Muscle of leg (tissue), 11 donors: Measurements from ENCODE around the gene IFIT1. TPM values are rescaled to one million over a fixed set of nuclear protein-coding genes. Genes with fewer than 3 reads are reported as not detected.
"Not testable (repeated sequence)": the region's sequence is repeated elsewhere in the genome, so short reads cannot be mapped to it uniquely, and the experiment has no call there.

Source experiments
- DNase-seq: peaks from one replicate; pipeline ENCODE4 v3.0.0; 2013
- H3K27ac ChIP-seq: one replicate; pipeline ENCODE4 v1.5.1; 2013; ENCODE audit warnings: mild to moderate bottlenecking, low read length, control low read depth
- H3K27me3 ChIP-seq: one replicate; pipeline ENCODE4 v1.6.1; 2013; ENCODE audit warnings: low read length; ENCODE audit not compliant: control insufficient read depth, insufficient read depth
- H3K36me3 ChIP-seq: one replicate; pipeline ENCODE4 v1.6.1; 2013; ENCODE audit warnings: low read length; ENCODE audit not compliant: control insufficient read depth, insufficient read depth
- H3K4me1 ChIP-seq: one replicate; pipeline ENCODE4 v1.6.1; 2013; ENCODE audit warnings: low read length; ENCODE audit not compliant: control insufficient read depth, insufficient read depth
- H3K4me3 ChIP-seq: one replicate; pipeline ENCODE4 v1.5.1; 2013; ENCODE audit warnings: low read length, control low read depth
- H3K9me3 ChIP-seq: replicated peaks from 2 replicates; pipeline ENCODE4 v1.6.1; 2013; ENCODE audit warnings: low read depth, low read length; ENCODE audit not compliant: control insufficient read depth
- WGBS: methylation state at CpG from one replicate; pipeline ENCODE4 v1.1.5; 2013; ENCODE audit warnings: missing lambda C conversion rate; ENCODE audit not compliant: insufficient coverage; 5-methylcytosine and 5-hydroxymethylcytosine counted together
- polyA plus RNA-seq, 8 donors: library from polyadenylated mRNA; unstranded; fragments of 120-200 nt; gene quantifications; one replicate each; pipeline versions ENCODE4 v1.2.1 to v1.2.3, GENCODE V29; 2013; ENCODE audit warnings: inconsistent platforms in 1 of 8, low replicate concordance in 1 of 8; ENCODE audit not compliant: insufficient read length in 8 of 8, insufficient read depth in 1 of 8
- total RNA-seq: library from RNA; stranded (reverse); fragments of 120-200 nt; gene quantifications from one replicate; pipeline ENCODE4 v1.2.4, GENCODE V29; 2013

IFIT1 gene
- total and polyA plus RNA-seq, 9 donors = 35.0 to 83.9 (median 58.4) TPM

DNA sequence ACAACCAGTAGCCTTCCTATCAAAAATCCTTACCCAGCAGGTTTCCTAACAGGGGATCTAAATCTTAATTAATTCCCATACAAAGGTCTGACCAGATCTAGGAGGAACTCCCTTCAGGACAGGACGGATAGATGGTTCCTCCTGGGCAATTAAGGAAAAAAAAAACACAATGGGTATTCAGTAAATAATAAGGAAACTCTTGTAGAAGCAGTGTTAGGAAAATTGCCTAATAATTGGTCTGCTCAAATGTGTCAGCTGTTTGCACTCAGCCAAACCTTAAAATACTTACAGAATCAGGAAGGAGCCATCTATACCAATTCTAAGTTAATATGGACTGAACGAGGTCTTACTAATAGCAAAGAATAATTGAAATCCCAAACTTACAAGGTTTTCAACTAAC is 18.7 kb downstream of the IFIT1 start:
- H3K4me3 ChIP-seq, H3K9me3 ChIP-seq, DNase-seq, H3K36me3 ChIP-seq, H3K27ac ChIP-seq, H3K27me3 ChIP-seq: not testable (repeated sequence)
- WGBS = 83% methylated on average over 1 of the region's 2 CpGs
- H3K4me1 ChIP-seq = peaks cover 11% of the 10 kb centered on the region

DNA sequence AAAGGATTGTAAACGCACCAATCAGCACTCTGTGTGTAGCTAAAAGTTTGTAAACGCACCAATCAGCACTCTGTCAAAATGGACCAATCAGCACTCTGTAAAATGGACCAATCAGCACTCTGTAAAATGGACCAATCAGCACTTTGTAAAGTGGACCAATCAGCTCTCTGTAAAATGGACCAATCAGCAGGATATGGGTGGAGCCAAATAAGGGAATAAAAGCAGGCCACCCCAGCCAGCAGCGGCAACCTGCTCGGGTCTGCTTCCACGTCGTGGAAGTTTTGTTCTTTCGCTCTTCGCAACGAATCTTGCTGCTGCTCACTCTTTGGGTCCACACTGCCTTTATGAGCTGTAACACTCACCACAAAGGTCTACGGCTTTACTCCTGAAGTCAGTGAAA is 19.9 kb downstream of the IFIT1 start:
- H3K4me1 ChIP-seq = peaks cover 16% of the 10 kb centered on the region
- H3K27ac ChIP-seq, H3K4me3 ChIP-seq, H3K36me3 ChIP-seq, DNase-seq, H3K27me3 ChIP-seq, H3K9me3 ChIP-seq: not testable (repeated sequence)
- WGBS = 89% methylated on average over 9 of the region's 10 CpGs

DNA sequence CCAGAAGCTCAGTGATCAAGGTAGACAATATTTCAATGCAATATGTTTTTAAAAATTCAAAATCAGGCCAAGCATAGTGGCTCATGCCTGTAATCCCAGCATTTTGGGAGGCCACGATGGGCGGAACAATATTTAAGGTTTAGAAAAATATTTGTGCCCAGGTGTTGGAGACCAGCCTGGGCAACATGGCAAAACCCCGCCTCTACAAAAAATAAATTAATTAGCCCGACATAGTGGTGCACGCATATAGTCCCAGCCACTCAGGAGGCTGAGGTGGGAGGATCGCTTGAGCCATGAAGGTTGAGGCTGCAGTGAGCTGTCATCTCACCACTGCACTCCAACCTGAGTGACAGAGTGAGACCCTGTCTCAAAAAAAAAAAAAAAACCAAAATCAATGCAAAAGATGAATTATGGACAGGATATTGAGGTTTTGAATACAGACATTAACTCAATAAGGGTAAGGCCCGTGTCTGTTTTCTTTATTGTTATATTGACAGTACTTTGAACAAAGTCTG is 21.0 kb downstream of the IFIT1 start:
- WGBS = no CpG with 5 or more reads among the region's 7 CpGs
- peak overlapping the region; percentile 99 for H3K27ac ChIP-seq
- no peaks in the 10 kb centered on the region for H3K9me3 ChIP-seq
- peaks cover 17% of the 10 kb centered on the region for H3K36me3 ChIP-seq
- H3K4me3 ChIP-seq = peak overlapping the region; percentile 95
- DNase-seq = no peak
- H3K27me3 ChIP-seq = no peaks in the 10 kb centered on the region
- H3K4me1 ChIP-seq = peaks cover 19% of the 10 kb centered on the region

DNA sequence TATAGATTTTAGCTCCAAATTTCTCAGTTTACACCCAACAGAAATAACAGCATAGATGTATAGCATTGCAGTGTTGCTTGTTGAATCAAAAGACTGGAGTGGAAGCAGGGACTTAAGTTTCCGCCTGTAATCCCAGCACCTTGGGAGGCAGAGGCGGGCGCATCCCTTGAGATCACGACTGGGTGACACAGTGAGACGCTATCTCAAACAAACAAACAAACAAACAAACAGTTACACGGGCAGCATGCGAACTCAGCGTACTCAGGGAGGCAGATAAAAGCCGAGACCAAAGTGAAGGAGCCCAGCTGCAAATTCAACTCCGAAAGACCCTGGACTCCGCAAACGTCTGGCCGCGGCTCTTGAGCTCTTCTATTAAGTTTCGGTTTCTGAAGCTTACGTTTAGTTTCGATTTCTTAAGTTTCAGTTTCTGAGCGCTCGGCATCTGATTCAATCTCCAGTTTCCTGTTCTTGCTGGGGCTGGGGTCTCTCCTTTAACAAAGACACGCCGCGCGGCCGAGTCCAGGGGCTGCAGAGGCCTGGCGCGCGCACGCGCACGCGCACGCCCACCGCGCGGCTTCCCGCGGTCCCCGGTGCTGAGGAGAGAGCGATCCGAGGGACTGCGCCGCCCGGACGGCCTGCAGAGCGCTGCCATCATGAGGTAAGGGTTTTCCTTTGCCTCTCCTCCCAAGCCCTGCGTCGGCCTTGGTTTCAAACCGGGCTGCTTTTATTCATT is 21.9 kb downstream of the IFIT1 start, which contains the start of gene IFIT5:
TSS of gene IFIT5 (plus strand) at position 423 of the 733 bp plus-strand sequence. CDS start at position 654, 231 bp downstream.
- Histone ChIP-seq H3K27ac (peak within 1 kb of the TSS; percentile 99), H3K4me3 (peak within 1 kb of the TSS; percentile 95), H3K27me3 (no peaks in the 10 kb centered on the region), H3K36me3 (peaks cover 17% of the 10 kb centered on the region), H3K9me3 (no peaks in the 10 kb centered on the region), H3K4me1 (peaks cover 19% of the 10 kb centered on the region)
- 0% methylated on average over 41 of the region's 48 CpGs for WGBS
- DNase-seq = peak; percentile 91

DNA sequence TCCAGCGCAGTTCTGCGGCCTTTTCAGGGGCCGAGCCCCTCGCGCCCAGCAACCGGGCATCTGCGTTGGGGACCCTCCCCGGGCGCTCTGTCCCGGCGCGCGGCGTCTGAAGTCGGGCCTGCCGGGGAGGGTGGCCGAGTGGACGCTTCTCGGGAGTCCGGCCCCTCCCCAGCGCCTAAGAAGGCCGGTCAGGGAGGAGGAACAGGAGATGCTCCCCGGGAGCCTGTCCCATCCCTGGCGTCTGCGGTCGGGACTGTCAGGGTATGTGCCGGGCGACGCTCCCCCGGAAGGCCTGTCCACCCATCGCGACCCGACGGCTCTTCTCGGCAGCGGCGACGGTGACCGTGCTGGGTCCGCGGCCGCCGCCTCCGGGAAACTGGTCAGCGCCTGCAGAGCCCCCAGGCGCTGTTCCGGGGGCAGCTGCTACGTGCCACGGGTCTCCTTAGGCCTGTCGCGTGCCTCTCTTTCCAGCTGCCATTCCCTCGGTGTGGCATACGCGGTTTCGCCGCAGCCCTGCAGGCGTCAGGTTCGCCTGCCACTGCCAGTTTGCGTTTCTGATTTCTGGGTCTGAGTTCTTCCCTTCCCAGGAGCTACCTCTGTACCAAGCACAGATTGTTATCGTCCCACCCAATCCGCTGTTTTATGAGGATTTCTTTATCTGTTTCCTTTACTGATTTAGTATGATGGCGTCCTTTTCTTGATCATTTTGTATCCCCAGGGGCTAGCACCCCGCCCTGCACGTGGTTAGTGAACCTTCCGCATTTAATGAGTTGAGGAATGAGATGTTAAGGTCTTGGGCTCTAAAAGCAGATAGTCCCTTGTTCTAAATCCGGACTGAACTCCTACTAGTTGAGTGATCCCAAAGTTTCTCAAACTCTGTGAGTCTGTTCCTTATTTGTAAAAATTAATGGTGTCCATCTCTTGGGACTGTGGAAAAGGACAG is 22.7 kb downstream of the IFIT1 start:
- Histone ChIP-seq H3K27me3 (no peaks in the 10 kb centered on the region), H3K4me1 (peaks cover 19% of the 10 kb centered on the region), H3K9me3 (no peaks in the 10 kb centered on the region), H3K36me3 (peaks cover 17% of the 10 kb centered on the region), H3K27ac (peak overlapping the region; percentile 99), H3K4me3 (peak overlapping the region; percentile 95)
- WGBS = under 1% methylated on average over 56 of the region's 66 CpGs
- peak; percentile 73 for DNase-seq

DNA sequence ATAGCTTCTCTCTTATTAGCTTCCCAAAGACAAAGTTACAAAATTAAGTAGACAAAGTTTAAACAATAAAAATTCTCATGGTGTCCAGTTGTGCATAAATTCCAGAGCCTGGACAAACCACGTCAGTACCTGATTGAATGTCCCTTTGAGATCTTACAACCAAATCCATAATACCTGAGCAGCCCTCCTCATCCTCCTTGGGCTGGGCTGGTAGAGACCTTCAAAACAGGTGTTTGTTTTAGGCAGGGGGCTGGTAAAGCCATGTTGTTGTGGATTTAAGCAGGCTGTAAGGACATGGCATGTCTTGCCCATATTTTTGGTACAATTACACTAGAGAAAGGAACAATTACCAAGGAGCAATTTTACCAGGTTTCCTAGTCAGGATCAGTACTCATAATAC is 24.0 kb downstream of the IFIT1 start:
- no CpG with 5 or more reads among the region's 1 CpG for WGBS
- Histone ChIP-seq H3K27me3 (no peaks in the 10 kb centered on the region), H3K36me3 (peaks cover 25% of the 10 kb centered on the region), H3K27ac (no peak overlapping the region), H3K4me1 (peaks cover 19% of the 10 kb centered on the region), H3K9me3 (no peaks in the 10 kb centered on the region), H3K4me3 (no peak overlapping the region)
- DNase-seq = no peak

DNA sequence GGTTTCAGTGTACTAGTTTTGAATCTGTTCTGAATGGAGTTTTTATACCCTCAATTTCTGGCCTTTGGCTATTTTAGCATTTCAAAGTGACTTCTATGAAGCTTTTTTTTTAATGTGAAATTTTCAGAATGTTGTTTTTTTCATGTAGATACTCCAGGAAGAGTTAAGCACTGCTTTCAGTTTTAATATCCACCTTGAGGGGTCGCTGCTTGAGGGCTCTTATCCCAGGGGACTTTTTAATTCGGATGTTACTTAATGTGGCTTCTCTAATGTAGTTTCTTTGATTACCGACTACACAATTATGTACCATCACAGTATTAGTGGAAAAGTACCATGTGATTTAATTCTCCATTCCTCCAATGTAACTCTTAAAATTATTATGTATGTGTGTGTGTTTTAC is 27.1 kb downstream of the IFIT1 start:
- H3K36me3 ChIP-seq = peaks cover 22% of the 10 kb centered on the region
- no peaks in the 10 kb centered on the region for H3K27me3 ChIP-seq
- H3K9me3 ChIP-seq = no peaks in the 10 kb centered on the region
- no CpG with 5 or more reads among the region's 3 CpGs for WGBS
- no peak overlapping the region for H3K4me3 ChIP-seq
- peaks cover 12% of the 10 kb centered on the region for H3K4me1 ChIP-seq
- peak; percentile 26 for DNase-seq
- H3K27ac ChIP-seq = no peak overlapping the region

DNA sequence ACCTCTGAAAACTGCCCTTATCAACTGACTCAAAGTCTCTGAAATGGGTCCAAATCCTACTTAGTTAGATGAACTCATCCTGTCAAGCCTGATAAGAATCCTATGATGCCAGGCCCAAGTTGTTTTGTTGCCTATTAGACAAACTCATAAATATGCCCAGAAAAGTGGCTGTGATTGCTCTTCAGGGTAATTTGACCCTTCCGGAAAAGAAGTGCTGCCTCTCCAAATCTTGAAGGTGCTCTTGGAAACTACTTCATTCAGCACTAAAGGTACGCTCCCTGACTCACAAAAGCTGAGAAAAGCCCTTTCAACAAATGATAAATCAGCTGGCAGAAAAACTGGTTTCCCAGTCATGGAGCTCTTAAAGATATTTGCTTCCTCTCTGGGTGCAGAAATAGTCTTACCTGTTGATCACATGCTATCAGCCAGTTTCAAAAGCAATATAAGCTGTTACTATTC is 28.6 kb downstream of the IFIT1 start:
- H3K27ac ChIP-seq = no peak overlapping the region
- no peak overlapping the region for H3K4me3 ChIP-seq
- H3K4me1 ChIP-seq = peaks cover 8% of the 10 kb centered on the region
- 73% methylated on average over 2 of the region's 2 CpGs for WGBS
- no peaks in the 10 kb centered on the region for H3K9me3 ChIP-seq
- DNase-seq = no peak
- H3K36me3 ChIP-seq = peaks cover 22% of the 10 kb centered on the region
- no peaks in the 10 kb centered on the region for H3K27me3 ChIP-seq

DNA sequence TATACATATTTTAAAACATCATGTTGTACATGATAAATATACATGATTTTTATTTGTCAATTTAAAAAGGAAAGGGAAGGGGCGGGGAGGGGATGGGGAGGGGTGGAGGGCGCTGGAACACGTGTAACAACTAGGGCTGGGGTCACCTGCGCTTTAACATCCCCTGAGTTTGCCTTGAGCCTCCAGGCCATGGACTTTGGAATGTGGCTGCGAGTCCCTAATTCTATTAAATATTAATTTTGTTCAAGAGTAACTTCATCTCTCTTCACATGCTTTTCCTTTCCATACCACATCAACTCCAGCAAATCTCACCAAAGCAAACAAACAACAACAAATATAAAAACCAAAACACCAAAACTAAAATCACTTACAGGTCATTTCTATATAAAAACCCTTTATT is 32.6 kb downstream of the IFIT1 start:
- no CpG with 5 or more reads among the region's 5 CpGs for WGBS
- no peak for DNase-seq
- H3K9me3 ChIP-seq = no peaks in the 10 kb centered on the region
- H3K27me3 ChIP-seq = no peaks in the 10 kb centered on the region
- H3K4me3 ChIP-seq = no peak overlapping the region
- peaks cover 11% of the 10 kb centered on the region for H3K36me3 ChIP-seq
- H3K27ac ChIP-seq = no peak overlapping the region
- no peaks in the 10 kb centered on the region for H3K4me1 ChIP-seq
